Measurements from ENCODE around the gene RFPL1.

DNA sequence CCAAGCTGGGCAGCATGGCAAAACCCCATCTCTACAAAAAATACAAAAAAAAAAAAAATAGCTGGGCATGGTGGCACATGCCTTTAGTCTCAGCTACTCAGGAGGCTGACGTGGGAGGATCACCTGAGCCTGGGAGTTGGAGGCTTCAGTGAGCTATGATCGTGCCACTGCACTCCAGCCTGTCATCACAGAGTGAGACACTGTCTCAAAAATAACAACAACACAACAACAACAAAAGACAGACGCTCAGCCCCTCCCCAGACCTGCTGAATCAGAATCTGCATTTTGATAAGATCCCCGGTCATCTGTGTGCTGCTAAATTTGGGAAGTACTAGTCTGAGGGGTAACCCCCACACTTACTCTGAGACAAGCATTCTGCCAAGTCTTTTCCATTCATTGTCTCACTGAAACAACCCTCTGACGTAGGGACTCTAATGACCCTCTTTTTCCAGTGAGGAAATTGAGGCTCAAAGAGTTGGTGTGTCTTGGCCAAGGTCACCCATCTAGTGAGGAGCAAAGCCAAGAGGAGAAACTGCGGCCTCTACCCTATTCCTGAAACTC is 49.1 kb downstream of the RFPL1 start:
- TF ChIP-seq, protein P1, sequence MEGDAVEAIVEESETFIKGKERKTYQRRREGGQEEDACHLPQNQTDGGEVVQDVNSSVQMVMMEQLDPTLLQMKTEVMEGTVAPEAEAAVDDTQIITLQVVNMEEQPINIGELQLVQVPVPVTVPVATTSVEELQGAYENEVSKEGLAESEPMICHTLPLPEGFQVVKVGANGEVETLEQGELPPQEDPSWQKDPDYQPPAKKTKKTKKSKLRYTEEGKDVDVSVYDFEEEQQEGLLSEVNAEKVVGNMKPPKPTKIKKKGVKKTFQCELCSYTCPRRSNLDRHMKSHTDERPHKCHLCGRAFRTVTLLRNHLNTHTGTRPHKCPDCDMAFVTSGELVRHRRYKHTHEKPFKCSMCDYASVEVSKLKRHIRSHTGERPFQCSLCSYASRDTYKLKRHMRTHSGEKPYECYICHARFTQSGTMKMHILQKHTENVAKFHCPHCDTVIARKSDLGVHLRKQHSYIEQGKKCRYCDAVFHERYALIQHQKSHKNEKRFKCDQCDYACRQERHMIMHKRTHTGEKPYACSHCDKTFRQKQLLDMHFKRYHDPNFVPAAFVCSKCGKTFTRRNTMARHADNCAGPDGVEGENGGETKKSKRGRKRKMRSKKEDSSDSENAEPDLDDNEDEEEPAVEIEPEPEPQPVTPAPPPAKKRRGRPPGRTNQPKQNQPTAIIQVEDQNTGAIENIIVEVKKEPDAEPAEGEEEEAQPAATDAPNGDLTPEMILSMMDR (conservative IDR thresholded peaks at IDR 0.05) = no peak
- no peak for TF ChIP-seq EZH2 (IDR thresholded peaks at IDR 0.05; ENCODE audit: low read depth)

All from PC-9 (cell line).